SK-N-SH (cell line): ENCODE data around the gene CAPN9.

Experiments
- NRF1 ChIP-seq: IDR thresholded peaks from 2 replicates; pipeline ENCODE4 v1.6.1; 2012; ENCODE audit warnings: low read depth, mild to moderate bottlenecking, low read length
- TF ChIP-seq, protein P1 (sequence below): fragments of 200-600 bp; sonication (generic); IDR thresholded peaks from 2 replicates; pipeline ENCODE4 v1.6.1; 2017; ENCODE audit warnings: antibody characterized with exemption, mild to moderate bottlenecking, moderate library complexity
- TF ChIP-seq, protein P2 (sequence below): fragments of 150-350 bp; IDR thresholded peaks from 2 replicates; pipeline ENCODE4 v1.6.1; 2017; ENCODE audit warnings: antibody characterized with exemption, low read length, low read depth, borderline replicate concordance

GRCh38 chr1:230704830-230705229 lies 42.4 kb upstream of the CAPN9 start:
- TF ChIP-seq, protein P1, sequence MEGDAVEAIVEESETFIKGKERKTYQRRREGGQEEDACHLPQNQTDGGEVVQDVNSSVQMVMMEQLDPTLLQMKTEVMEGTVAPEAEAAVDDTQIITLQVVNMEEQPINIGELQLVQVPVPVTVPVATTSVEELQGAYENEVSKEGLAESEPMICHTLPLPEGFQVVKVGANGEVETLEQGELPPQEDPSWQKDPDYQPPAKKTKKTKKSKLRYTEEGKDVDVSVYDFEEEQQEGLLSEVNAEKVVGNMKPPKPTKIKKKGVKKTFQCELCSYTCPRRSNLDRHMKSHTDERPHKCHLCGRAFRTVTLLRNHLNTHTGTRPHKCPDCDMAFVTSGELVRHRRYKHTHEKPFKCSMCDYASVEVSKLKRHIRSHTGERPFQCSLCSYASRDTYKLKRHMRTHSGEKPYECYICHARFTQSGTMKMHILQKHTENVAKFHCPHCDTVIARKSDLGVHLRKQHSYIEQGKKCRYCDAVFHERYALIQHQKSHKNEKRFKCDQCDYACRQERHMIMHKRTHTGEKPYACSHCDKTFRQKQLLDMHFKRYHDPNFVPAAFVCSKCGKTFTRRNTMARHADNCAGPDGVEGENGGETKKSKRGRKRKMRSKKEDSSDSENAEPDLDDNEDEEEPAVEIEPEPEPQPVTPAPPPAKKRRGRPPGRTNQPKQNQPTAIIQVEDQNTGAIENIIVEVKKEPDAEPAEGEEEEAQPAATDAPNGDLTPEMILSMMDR: no peak
- TF ChIP-seq, protein P2, sequence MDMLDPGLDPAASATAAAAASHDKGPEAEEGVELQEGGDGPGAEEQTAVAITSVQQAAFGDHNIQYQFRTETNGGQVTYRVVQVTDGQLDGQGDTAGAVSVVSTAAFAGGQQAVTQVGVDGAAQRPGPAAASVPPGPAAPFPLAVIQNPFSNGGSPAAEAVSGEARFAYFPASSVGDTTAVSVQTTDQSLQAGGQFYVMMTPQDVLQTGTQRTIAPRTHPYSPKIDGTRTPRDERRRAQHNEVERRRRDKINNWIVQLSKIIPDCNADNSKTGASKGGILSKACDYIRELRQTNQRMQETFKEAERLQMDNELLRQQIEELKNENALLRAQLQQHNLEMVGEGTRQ: no peak
- TF ChIP-seq NRF1: no peak
